Skeletal muscle tissue (tissue), 4 donors: ENCODE data around the gene TMEM145. TPM values are rescaled to one million over a fixed set of nuclear protein-coding genes. Genes with fewer than 3 reads are reported as not detected.

Source experiments
- H3K27ac ChIP-seq: one replicate; pipeline ENCODE4 v1.7.0; 2013; ENCODE audit warnings: mild to moderate bottlenecking, low read depth, low read length, inconsistent platforms
- H3K27me3 ChIP-seq, 3 donors: one replicate each; pipeline ENCODE4 v1.7.0; 2013; ENCODE audit warnings: low read length in 3 of 3; ENCODE audit not compliant: control insufficient read depth in 3 of 3, insufficient read depth in 3 of 3
- H3K36me3 ChIP-seq, 3 donors: one replicate each; pipeline ENCODE4 v1.7.0; 2013; ENCODE audit warnings: low read length in 3 of 3; ENCODE audit not compliant: control insufficient read depth in 3 of 3, insufficient read depth in 3 of 3
- H3K4me1 ChIP-seq, 3 donors: one replicate each; pipeline ENCODE4 v1.7.0; 2013; ENCODE audit warnings: low read length in 3 of 3, mild to moderate bottlenecking in 3 of 3; ENCODE audit not compliant: control insufficient read depth in 3 of 3, insufficient read depth in 3 of 3
- H3K4me3 ChIP-seq, 3 donors: one replicate each; pipeline ENCODE4 v1.7.0; 2013; ENCODE audit warnings: low read length in 3 of 3
- H3K9ac ChIP-seq, 3 donors: one replicate each; pipeline ENCODE4 v1.7.0; 2013; ENCODE audit warnings: low read length in 3 of 3, mild to moderate bottlenecking in 3 of 3, moderate library complexity in 2 of 3, low read depth in 1 of 3
- H3K9me3 ChIP-seq, 3 donors: one replicate each; pipeline ENCODE4 v1.7.0; 2013; ENCODE audit warnings: low read length in 3 of 3; ENCODE audit not compliant: control insufficient read depth in 3 of 3
- total RNA-seq: library from RNA; depleted of rRNA; stranded (reverse); fragments of >200 nt; gene quantifications from one replicate; pipeline ENCODE4 v1.2.3, GENCODE V29; 2014
- donor health status: Osteomylitis.

TMEM145 gene
- total RNA-seq, 1 donor from 2014 or later = 0.52 TPM

DNA sequence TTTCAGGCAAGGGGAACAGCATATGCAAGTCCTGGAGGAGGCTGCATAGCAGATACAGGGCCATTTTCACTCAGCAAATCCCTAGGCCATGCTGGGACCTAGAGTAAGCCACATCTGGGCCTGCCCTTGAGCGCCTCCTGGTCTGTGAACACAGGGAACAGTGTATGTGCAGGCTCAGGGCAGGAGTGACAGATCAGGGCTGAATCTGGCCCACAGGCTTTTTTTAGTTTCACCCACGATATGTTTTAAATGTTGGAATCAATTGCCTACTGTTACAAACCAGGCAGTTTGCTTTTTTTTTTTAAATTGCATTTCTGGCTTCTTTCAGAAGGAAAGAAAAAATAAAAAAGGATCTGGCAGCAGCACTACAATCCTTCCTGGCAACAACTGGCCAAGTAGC is 1.5 kb upstream of the TMEM145 start:
- peaks cover 22 to 31% (median 28%) of the 10 kb centered on the region in 3 donors for H3K27me3 ChIP-seq

DNA sequence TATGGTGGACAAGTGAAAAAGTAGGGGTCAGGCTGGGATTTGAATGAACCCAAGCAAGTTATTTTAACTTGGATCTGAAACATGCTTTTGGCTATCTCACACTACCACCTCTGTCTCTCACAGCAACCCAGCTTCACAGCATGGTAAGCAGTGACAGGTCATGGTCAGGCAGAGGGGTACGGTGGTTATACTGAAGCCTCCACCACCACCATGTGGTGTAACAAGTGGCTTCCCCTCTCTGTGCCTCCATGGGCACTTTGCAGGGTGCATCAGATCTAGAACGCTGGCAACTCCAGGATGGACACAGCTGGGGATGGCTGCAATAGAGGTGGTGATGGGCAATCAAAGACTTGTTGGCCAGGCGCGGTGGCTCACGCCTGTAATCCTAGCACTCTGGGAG is 739 bp upstream of the TMEM145 start:
- no peak overlapping the region for H3K27ac ChIP-seq
- no peak overlapping the region for H3K9ac ChIP-seq
- peaks cover 0 to 13% (median 9%) of the 10 kb centered on the region in 3 donors for H3K4me1 ChIP-seq
- H3K36me3 ChIP-seq = no peaks in the 10 kb centered on the region
- H3K27me3 ChIP-seq = peaks cover 22 to 31% (median 28%) of the 10 kb centered on the region in 3 donors
- H3K4me3 ChIP-seq = no peak overlapping the region
- no peaks in the 10 kb centered on the region for H3K9me3 ChIP-seq

More for the DNA sequence above, 1.5 kb upstream of the TMEM145 start:
- no peaks in the 10 kb centered on the region for H3K9me3 ChIP-seq
- H3K9ac ChIP-seq = no peak overlapping the region
- no peaks in the 10 kb centered on the region for H3K36me3 ChIP-seq
- peaks cover 0 to 13% (median 9%) of the 10 kb centered on the region in 3 donors for H3K4me1 ChIP-seq
- H3K27ac ChIP-seq = no peak overlapping the region
- H3K4me3 ChIP-seq = no peak overlapping the region

DNA sequence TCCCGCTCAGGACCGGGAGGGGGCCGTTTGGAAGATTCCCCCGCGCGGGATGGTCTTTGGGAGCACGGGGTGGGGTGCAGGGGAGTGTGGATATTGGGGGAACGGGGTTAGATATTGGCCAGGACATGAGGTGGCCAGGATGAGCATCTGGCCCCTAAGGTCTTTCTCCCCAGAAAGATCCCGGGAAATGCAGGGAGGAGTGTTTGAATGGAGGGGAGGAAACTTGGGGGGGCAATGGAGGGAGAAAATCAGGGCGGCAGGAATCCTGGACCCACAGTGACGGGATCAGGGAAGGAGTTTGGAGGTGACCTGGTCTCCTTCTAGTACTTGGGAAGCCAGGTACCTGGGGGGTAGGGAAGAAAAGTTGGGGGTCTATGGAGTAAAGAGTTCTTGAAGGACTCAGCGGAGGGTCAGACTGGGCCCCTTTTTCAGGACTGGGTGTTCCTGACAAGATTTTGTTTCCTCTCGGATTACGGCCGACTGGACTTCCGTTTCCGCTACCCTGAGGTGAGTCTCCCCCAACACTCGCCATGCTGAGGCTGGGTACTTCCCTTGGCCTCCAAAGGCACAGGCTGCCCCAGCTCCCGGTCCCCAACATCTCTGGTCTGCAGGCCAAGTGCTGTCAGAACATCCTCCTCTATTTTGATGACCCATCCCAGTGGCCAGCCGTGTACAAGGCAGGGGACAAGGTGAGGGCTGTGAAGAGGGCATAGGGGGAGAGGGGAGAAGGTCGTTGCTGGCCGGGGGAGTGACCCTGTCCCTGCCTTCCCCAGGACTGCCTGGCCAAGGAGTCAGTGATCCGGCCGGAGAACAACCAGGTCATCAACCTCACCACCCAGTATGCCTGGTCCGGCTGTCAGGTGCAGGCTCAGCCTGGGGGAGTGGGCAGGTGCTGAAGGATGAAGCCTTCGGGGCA is 989 bp downstream of the TMEM145 start:
- Histone ChIP-seq H3K27me3 (peaks cover 22 to 31% (median 28%) of the 10 kb centered on the region in 3 donors), H3K27ac (no peak overlapping the region), H3K4me3 (peak overlapping the region in 1 of 3 donors; percentile 64), H3K9me3 (no peaks in the 10 kb centered on the region), H3K4me1 (peaks cover 0 to 13% (median 9%) of the 10 kb centered on the region in 3 donors), H3K9ac (no peak overlapping the region), H3K36me3 (no peaks in the 10 kb centered on the region)

DNA sequence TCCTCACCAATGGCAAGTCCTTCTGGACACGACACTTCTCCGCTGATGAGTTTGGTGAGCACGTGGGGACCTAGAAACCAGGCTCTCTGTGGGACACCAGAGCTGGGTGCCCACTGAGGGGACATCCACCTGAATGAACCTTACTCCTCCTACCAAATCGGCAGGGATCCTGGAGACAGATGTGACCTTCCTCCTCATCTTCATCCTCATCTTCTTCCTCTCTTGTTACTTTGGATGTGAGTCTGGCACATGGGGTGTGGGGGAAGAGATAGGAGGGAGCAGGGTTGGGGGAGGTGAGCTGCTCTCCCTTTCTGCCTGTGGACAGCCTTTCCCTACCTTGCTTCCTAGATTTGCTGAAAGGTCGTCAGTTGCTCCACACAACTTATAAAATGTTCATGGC is 1.9 kb downstream of the TMEM145 start:
- Histone ChIP-seq H3K27me3 (peaks cover 22 to 31% (median 25%) of the 10 kb centered on the region in 3 donors), H3K9ac (no peak overlapping the region), H3K27ac (no peak overlapping the region), H3K9me3 (no peaks in the 10 kb centered on the region), H3K4me3 (no peak overlapping the region), H3K36me3 (no peaks in the 10 kb centered on the region), H3K4me1 (peaks cover 0 to 13% (median 9%) of the 10 kb centered on the region in 3 donors)

DNA sequence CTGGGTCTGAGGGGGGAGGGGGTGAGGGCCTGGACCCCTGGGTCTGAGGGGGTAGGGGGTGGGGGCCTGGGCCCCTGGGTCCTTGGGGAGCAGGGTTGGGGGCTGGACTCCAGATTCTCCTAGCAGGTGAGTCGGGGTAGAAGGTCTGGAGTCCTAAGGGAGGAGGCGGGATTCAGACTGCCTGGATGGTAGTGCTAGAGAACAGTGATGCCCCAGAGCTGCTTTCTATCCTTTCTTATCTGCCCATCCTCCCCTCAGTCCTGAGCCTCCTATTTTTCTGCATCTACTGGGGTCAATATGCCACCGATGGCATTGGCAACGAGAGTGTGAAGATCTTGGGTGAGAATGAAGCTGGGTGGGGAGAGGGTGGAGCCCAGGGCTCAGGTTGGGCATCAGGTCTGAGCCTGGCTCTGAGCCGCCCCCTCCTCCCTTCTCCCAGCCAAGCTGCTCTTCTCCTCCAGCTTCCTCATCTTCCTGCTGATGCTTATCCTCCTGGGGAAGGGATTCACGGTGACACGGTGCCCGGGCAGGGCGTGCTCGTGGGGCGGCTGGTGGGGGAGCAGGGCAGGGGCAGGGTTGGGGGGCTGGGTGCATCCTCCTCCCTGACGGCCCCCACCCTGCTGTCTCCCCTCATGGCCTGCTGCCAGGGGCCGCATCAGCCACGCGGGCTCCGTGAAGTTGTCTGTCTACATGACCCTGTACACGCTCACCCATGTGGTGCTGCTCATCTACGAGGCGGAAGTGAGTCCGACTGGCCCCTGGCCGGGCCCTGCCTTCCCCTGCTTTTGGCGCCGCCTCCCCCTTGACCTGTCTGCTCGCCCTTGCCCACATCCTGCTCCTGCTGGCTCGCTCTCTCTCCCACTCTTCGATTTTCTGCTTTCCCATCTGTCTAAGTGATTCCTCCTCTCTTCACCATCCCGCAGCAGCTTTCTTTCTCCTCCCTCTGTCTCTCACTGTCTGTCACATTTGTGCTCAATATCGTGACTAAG is 3.4 kb downstream of the TMEM145 start:
- peaks cover 0 to 13% (median 9%) of the 10 kb centered on the region in 3 donors for H3K4me1 ChIP-seq
- peaks cover 18 to 24% (median 21%) of the 10 kb centered on the region in 3 donors for H3K27me3 ChIP-seq
- no peak overlapping the region for H3K27ac ChIP-seq
- no peak overlapping the region for H3K4me3 ChIP-seq
- H3K9ac ChIP-seq = no peak overlapping the region
- no peaks in the 10 kb centered on the region for H3K36me3 ChIP-seq
- H3K9me3 ChIP-seq = no peaks in the 10 kb centered on the region

DNA sequence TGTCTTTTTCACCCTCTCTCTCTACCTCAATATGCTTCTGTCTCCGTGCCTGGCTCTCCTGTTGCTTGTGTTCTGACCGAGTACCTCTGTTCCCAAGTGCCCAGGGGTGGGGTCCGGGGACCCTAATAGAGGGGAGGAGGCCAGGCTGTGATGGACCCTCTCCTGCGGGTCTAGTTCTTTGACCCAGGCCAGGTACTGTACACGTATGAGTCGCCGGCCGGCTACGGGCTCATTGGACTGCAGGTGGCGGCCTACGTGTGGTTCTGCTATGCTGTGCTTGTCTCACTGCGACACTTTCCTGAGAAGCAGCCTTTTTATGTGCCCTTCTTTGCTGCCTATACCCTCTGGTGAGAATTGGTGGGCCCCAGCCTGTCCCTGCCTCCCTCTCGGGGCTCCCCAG is 4.4 kb downstream of the TMEM145 start:
- Histone ChIP-seq H3K4me3 (no peak overlapping the region), H3K4me1 (peaks cover 0 to 13% (median 7%) of the 10 kb centered on the region in 3 donors), H3K9me3 (no peaks in the 10 kb centered on the region), H3K27ac (no peak overlapping the region), H3K9ac (no peak overlapping the region), H3K36me3 (no peaks in the 10 kb centered on the region), H3K27me3 (peaks cover 17 to 25% (median 18%) of the 10 kb centered on the region in 3 donors)

DNA sequence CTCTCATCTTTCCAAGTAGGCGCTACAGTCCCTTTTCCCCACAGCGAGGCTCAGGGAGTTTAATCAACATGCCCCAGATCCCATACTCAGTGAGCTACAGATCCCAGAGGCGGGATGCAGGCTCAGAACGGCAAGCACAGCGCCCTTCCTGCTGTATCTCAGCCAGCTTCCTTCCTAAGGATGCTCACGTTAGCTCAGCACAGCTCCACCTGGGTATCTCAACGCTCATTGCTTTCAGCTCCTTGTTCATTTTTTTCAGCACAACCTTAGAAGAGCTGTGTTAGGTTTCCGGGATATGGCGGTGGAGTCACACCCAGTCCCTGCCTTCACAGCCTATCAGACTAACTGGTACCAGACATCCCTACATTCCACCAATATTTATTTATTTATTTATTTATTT is 9.2 kb downstream of the TMEM145 start:
- Histone ChIP-seq H3K36me3 (no peaks in the 10 kb centered on the region), H3K27ac (no peak overlapping the region), H3K9ac (no peak overlapping the region), H3K4me1 (peaks cover 18 to 21% (median 19%) of the 10 kb centered on the region in 3 donors), H3K4me3 (no peak overlapping the region), H3K9me3 (no peaks in the 10 kb centered on the region), H3K27me3 (peaks cover 17 to 25% (median 19%) of the 10 kb centered on the region in 3 donors)

DNA sequence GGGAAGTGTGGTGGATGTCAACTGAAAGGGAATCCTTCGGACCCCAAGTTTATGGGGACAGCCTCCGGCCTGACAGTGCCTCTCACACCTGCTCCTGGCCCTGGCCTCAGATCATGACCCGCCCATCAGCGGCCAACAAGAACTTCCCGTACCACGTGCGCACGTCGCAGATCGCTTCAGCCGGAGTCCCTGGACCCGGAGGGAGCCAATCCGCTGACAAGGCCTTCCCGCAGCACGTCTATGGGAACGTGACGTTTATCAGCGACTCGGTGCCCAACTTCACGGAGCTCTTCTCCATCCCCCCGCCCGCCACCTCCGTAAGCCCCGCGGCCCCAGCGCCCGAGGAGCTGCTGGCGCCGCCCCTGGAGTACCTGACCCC is 10.4 kb downstream of the TMEM145 start:
- peaks cover 17 to 25% (median 19%) of the 10 kb centered on the region in 3 donors for H3K27me3 ChIP-seq
- H3K27ac ChIP-seq = no peak overlapping the region

DNA sequence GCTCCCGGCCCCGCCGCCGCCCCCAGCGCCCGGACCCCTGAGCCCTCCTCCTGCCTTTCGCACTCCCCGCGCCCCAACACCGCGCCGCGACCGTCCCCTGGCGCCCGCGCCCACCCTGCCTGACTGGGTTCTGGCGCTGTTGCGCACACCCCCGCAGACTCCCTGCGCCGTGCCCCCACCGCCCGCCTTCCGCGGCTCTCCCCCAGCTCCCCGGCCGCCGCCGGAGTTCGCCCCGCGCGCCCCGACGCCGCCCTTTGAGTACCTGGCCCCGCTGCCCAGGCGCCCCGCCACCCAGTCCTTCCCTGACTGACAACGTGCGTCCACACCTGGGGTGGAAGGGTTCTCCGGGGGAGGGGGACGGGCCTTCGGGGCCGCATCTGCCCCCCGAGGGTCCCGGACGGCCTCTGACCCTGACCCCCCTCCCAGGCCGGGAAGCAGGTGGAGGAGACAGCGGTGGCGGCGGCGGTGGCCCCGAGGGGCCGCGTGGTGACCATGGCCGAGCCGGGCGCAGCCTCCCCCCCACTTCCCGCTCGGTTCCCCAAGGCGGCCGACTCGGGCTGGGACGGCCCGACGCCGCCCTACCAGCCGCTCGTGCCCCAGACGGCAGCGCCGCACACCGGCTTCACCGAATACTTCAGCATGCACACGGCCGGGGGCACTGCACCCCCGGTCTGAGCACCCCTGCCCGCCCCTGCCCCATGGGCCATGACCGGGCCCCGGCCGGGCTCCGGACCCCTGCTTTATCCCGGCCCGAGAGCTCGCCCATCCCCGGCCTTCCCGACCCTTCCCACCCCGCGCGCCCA is 10.9 kb downstream of the TMEM145 start:
- Histone ChIP-seq H3K4me1 (peaks cover 22 to 31% (median 25%) of the 10 kb centered on the region in 3 donors), H3K27ac (no peak overlapping the region), H3K9ac (no peak overlapping the region), H3K36me3 (no peaks in the 10 kb centered on the region), H3K27me3 (peaks cover 17 to 25% (median 19%) of the 10 kb centered on the region in 3 donors), H3K9me3 (no peaks in the 10 kb centered on the region), H3K4me3 (no peak overlapping the region)

More for the DNA sequence above, 10.4 kb downstream of the TMEM145 start:
- no peaks in the 10 kb centered on the region for H3K36me3 ChIP-seq
- H3K9ac ChIP-seq = no peak overlapping the region
- no peak overlapping the region for H3K4me3 ChIP-seq
- H3K4me1 ChIP-seq = peaks cover 22 to 29% (median 25%) of the 10 kb centered on the region in 3 donors
- H3K9me3 ChIP-seq = no peaks in the 10 kb centered on the region
